ENCODE data around the gene NOL12. TPM values are rescaled to one million over a fixed set of nuclear protein-coding genes. Genes with fewer than 3 reads are reported as not detected.
"Not testable (repeated sequence)": the region's sequence is repeated elsewhere in the genome, so short reads cannot be mapped to it uniquely, and the experiment has no call there.

The NOL12 gene
- total RNA-seq, 1 donor from 2014 or later: 39.0 TPM

GRCh38 chr22:37690407-37690806 lies 4.3 kb downstream of the NOL12 start:
- no peak for ATAC-seq (ENCODE audit: low read depth)
- DNase-seq: no peak
- Mint-ChIP-seq H3K36me3 (ENCODE audit: low read depth) (peaks cover 67% of the 10 kb centered on the region), H3K27me3 (no peaks in the 10 kb centered on the region), H3K27ac (no peak overlapping the region), H3K4me1 (peaks cover 24% of the 10 kb centered on the region), H3K4me3 (no peak overlapping the region), H3K9me3 (no peaks in the 10 kb centered on the region)
- TF ChIP-seq CTCF (IDR thresholded peaks at IDR 0.05): no peak
- CTCF ChIA-PET: no interaction called here
- intact Hi-C loops (cut with micrococcal nuclease): no loop called here
- POLR2A ChIA-PET: no interaction called here

GRCh38 chr22:37690901-37691504 lies 4.9 kb downstream of the NOL12 start:
- Mint-ChIP-seq H3K27ac (no peak overlapping the region), H3K4me3 (no peak overlapping the region), H3K36me3 (ENCODE audit: low read depth) (peaks cover 70% of the 10 kb centered on the region), H3K9me3 (no peaks in the 10 kb centered on the region), H3K27me3 (no peaks in the 10 kb centered on the region), H3K4me1 (peaks cover 23% of the 10 kb centered on the region)
- no peak for TF ChIP-seq CTCF (IDR thresholded peaks at IDR 0.05)
- no peak for ATAC-seq (ENCODE audit: low read depth)
- intact Hi-C loops (cut with micrococcal nuclease): no loop called here
- ChIA-PET POLR2A (interaction anchor here (0.6 kb wide), 1 partner anchor 30 kb away, joined by 9 read pairs; no protein-coding TSS in a partner anchor), CTCF (no interaction called here)
- DNase-seq: no peak

DNA sequence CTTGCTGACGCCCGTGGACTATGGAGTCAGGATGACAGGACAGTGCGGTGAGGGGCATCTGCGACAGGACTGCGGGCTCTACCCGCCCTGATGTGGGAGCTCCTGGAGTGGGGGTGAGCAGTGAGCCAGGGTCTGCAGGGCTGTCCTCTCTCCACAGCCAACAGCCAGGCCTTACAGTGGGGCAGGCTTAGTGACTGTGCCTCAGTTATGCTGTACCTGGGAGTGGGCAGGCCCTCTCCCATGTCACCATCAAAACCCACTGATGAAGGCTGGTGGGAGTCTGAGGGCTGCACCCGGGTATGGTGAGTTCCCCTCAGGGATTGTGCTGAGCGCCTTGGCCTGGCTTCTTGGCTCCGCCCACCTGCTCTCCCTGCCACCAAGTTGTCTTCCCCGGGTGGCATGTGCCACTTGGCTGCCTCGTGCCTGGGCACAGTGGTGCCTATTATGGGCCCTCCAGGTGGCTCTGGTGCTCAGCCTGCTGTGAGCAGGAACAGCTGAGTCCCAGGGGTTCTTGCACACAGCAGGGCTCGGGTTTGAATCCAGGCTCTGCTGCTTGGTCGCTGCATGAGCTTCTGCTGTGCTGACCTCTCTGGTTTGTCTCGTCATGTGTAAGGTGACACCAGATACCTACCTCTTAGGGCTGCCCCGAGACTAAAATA lies 6.6 kb downstream of the NOL12 start:
- Mint-ChIP-seq H3K4me3 (no peak overlapping the region), H3K4me1 (peaks cover 21% of the 10 kb centered on the region), H3K27me3 (no peaks in the 10 kb centered on the region), H3K27ac (no peak overlapping the region), H3K36me3 (ENCODE audit: low read depth) (peaks cover 60% of the 10 kb centered on the region), H3K9me3 (no peaks in the 10 kb centered on the region)
- POLR2A ChIA-PET: interaction anchor here (0.6 kb wide), 2 partner anchors 31 to 1445 kb away, joined by 5 to 6 read pairs; no protein-coding TSS in a partner anchor
- ATAC-seq (ENCODE audit: low read depth): no peak
- intact Hi-C loops (cut with micrococcal nuclease): no loop called here
- CTCF ChIA-PET: no interaction called here
- TF ChIP-seq CTCF (IDR thresholded peaks at IDR 0.05): no peak
- no peak for DNase-seq

DNA sequence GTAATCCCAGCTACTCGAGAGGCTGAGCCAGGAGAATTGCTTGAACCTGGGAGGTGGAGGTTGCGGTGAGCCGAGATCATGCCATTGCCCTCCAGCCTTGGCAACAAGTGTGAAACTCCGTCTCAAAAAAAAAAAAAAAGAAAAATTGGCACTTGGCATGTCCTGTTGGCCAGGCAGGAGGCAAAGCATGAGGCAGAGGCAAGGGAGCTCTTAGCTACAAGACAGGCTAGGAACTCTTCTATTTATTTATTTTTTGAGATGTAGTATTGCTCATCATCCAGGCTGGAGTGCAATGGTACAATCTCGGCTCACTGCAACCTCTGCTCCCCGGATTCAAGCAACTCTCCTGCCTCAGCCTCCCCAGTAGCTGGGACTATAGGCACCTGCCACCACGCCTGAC lies 8.0 kb downstream of the NOL12 start:
- H3K9me3 Mint-ChIP-seq; H3K4me3 Mint-ChIP-seq; ATAC-seq (ENCODE audit: low read depth); H3K27ac Mint-ChIP-seq; CTCF ChIA-PET; DNase-seq; H3K27me3 Mint-ChIP-seq; intact Hi-C loops (cut with micrococcal nuclease): not testable (repeated sequence)
- Mint-ChIP-seq H3K4me1 (peaks cover 15% of the 10 kb centered on the region), H3K36me3 (ENCODE audit: low read depth) (peaks cover 49% of the 10 kb centered on the region)
- POLR2A ChIA-PET: interaction anchor here (0.7 to 1.2 kb wide), 3 partner anchors 17 to 583 kb away, joined by 3 to 9 read pairs (median 5); no protein-coding TSS in a partner anchor

DNA sequence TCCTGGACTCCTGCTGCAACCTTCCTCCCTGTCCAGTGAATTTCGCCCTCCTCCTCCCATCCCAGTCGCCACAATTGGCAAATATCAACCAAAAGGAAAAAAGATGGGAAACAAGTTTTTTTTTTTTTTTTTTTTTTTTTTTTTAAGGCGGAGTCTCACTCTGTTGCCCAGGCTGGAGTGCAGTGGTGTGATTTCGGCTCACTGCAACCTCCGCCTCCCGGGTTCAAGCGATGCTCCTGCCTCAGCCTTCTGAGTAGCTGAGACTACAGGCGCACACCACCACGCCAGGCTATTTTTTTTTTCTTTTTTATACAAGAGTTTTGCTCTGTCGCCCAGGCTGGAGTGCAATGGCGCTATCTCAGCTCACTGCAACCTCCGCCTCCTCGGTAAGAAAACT lies 10.1 kb downstream of the NOL12 start:
- not testable (repeated sequence) for H3K27ac Mint-ChIP-seq

More for the DNA sequence above, 10.1 kb downstream of the NOL12 start:
- H3K4me3 Mint-ChIP-seq: peak overlapping the region; percentile 60
- ATAC-seq (ENCODE audit: low read depth); H3K27me3 Mint-ChIP-seq; DNase-seq; H3K9me3 Mint-ChIP-seq: not testable (repeated sequence)
- H3K4me1 Mint-ChIP-seq: peaks cover 15% of the 10 kb centered on the region
- intact Hi-C loops (cut with micrococcal nuclease): loop anchor here (1.0 kb wide), 1 partner anchor 10 kb away; the partner anchor contains the start of gene NOL12
- ChIA-PET CTCF (interaction anchor here (1.8 kb wide), 1 partner anchor 53 kb away, joined by 7 read pairs; no protein-coding TSS in a partner anchor), POLR2A (interaction anchor here (0.9 kb wide), 1 partner anchor 10 kb away, joined by 3 read pairs; the partner anchor contains the start of gene NOL12)
- peaks cover 31% of the 10 kb centered on the region for H3K36me3 Mint-ChIP-seq (ENCODE audit: low read depth)

Measured in activated B cell treated with CpG ODN at 0.5 μM for 24 hours (primary cell).